A549 (cell line): Measurements from ENCODE around the gene TBXT.

Experiments
- CEBPB ChIP-seq, 2 experiments: fragments of >200 bp in 1 of 2; sonication (Bioruptor Twin) in 1 of 2; formaldehyde crosslinking in 1 of 2; IDR thresholded peaks; 2 replicates each; pipeline ENCODE4 v1.6.1; 2012 to 2016
- CTCF ChIP-seq: fragments of >200 bp; sonication (Bioruptor Twin); formaldehyde crosslinking; IDR thresholded peaks from 3 replicates; pipeline ENCODE4 v1.5.1; 2016
- JUN ChIP-seq, 2 experiments: fragments of >200 bp; sonication (Bioruptor Twin); formaldehyde crosslinking; IDR thresholded peaks; 2 replicates in 1 of 2; 3 replicates in 1 of 2; pipeline ENCODE4 v1.6.1; 2016 to 2017
- NFE2L2 ChIP-seq: fragments of 150-350 bp; conservative IDR thresholded peaks from 2 replicates; pipeline ENCODE4 v1.6.1; 2014; ENCODE audit warnings: low read length
- POLR2A ChIP-seq: IDR thresholded peaks from 2 replicates; pipeline ENCODE4 v1.6.1; 2012; ENCODE audit warnings: mild to moderate bottlenecking, low read length
- POLR2AphosphoS2 ChIP-seq: conservative IDR thresholded peaks from 2 replicates; pipeline ENCODE4 v1.6.1; 2012; ENCODE audit warnings: low read length, improper control_type of control experiment, inconsistent platforms
- RAD21 ChIP-seq, 2 experiments: fragments of >200 bp in 1 of 2; sonication (Bioruptor Twin) in 1 of 2; formaldehyde crosslinking in 1 of 2; IDR thresholded peaks in 1 of 2; conservative IDR thresholded peaks in 1 of 2; 2 replicates in 1 of 2; 3 replicates in 1 of 2; pipeline ENCODE4 v1.6.1; 2012 to 2018; ENCODE audit warnings: inconsistent platforms in 1 of 2
- SREBF2 ChIP-seq: fragments of 450-650 bp; IDR thresholded peaks from 2 replicates; pipeline ENCODE4 v1.6.1; 2014; ENCODE audit warnings: mild to moderate bottlenecking, moderate library complexity
- USF2 ChIP-seq: fragments of 450-650 bp; IDR thresholded peaks from 2 replicates; pipeline ENCODE4 v1.6.1; 2014; ENCODE audit warnings: antibody characterized with exemption
- ZFP36 ChIP-seq: fragments of 450-650 bp; IDR thresholded peaks from 2 replicates; pipeline ENCODE4 v1.6.1; 2014; ENCODE audit warnings: borderline replicate concordance; ENCODE audit not compliant: partially characterized antibody

GRCh38 chr6:166112580-166112979 lies 55.1 kb downstream of the TBXT start:
- TF ChIP-seq POLR2AphosphoS2 = no peak
- no peak for TF ChIP-seq CTCF
- no peak for TF ChIP-seq POLR2A
- TF ChIP-seq SREBF2 = no peak
- TF ChIP-seq CEBPB (IDR thresholded peaks at IDR 0.05) = no peak
- TF ChIP-seq RAD21 (conservative IDR thresholded peaks at IDR 0.05 in 1 of 2, IDR thresholded peaks at IDR 0.05 in 1 of 2) = no peak
- no peak for TF ChIP-seq USF2
- no peak for TF ChIP-seq JUN (IDR thresholded peaks at IDR 0.05)
- no peak for TF ChIP-seq NFE2L2
- no peak for TF ChIP-seq ZFP36
